GM18951 (cell line): ENCODE results near the gene TRO.

Source experiments
- POLR2A ChIP-seq: IDR thresholded peaks from 4 replicates; pipeline ENCODE4 v1.6.1; 2011; ENCODE audit warnings: mild to moderate bottlenecking; ENCODE audit not compliant: insufficient read length, insufficient read depth; ENCODE audit errors: extremely low read depth
- in situ Hi-C: fragments of 300-500 bp; cut with MboI; formaldehyde crosslinking; loops from one replicate; pipeline ENCODE4 v1.12.0; 2022; ENCODE audit warnings: low sequenced_read_pairs, mixed read lengths, inconsistent platforms; ENCODE audit not compliant: unreplicated experiment

Gene TRO, protein sequence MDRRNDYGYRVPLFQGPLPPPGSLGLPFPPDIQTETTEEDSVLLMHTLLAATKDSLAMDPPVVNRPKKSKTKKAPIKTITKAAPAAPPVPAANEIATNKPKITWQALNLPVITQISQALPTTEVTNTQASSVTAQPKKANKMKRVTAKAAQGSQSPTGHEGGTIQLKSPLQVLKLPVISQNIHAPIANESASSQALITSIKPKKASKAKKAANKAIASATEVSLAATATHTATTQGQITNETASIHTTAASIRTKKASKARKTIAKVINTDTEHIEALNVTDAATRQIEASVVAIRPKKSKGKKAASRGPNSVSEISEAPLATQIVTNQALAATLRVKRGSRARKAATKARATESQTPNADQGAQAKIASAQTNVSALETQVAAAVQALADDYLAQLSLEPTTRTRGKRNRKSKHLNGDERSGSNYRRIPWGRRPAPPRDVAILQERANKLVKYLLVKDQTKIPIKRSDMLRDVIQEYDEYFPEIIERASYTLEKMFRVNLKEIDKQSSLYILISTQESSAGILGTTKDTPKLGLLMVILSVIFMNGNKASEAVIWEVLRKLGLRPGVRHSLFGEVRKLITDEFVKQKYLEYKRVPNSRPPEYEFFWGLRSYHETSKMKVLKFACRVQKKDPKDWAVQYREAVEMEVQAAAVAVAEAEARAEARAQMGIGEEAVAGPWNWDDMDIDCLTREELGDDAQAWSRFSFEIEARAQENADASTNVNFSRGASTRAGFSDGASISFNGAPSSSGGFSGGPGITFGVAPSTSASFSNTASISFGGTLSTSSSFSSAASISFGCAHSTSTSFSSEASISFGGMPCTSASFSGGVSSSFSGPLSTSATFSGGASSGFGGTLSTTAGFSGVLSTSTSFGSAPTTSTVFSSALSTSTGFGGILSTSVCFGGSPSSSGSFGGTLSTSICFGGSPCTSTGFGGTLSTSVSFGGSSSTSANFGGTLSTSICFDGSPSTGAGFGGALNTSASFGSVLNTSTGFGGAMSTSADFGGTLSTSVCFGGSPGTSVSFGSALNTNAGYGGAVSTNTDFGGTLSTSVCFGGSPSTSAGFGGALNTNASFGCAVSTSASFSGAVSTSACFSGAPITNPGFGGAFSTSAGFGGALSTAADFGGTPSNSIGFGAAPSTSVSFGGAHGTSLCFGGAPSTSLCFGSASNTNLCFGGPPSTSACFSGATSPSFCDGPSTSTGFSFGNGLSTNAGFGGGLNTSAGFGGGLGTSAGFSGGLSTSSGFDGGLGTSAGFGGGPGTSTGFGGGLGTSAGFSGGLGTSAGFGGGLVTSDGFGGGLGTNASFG (N-terminal part only)

DNA sequence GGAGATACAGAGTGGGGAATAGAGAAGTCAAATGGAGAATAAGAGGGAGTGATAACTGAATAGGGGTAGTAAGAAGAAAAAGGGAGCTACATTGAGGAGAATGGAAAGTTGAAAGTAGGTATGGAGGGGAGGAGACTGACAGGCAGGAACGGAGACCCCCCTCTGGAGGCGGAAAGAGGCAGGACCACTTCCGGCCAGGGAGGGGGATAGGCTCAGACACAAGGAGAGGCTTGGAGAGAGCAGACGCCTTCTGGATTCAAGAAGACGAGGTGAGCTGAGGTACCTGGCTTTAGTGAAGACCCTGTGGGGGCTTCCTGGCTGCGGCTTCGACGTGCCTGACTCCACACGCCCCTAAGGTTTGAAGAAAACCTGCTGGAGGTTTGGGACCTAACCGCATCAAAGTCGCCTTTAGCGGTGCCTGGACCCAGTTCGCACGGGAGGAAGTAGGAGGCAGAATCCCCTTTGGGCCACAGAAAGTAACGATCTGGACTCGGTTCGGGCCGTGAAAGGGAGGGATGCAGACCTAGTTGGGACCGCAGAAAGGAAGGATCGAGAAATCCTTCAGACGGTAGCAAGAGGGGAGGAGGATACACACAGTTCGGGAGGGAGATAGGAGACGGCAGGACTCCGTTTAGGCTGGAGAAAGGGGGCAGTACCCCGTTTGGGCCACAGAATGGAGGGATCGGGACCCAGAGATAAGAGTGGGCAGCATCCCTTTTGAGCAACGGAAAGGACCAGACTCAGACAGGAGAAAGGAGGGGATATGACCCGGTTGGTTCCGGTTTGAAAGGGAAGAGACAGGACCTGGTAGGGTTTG lies at the start of gene TRO:
Gene TRO (plus strand): TSS at position 215 of the 817 bp plus-strand sequence. CDS start 1,423 bp downstream, outside the sequence.
- no peak for TF ChIP-seq POLR2A
- in situ Hi-C loops: no loop called here

DNA sequence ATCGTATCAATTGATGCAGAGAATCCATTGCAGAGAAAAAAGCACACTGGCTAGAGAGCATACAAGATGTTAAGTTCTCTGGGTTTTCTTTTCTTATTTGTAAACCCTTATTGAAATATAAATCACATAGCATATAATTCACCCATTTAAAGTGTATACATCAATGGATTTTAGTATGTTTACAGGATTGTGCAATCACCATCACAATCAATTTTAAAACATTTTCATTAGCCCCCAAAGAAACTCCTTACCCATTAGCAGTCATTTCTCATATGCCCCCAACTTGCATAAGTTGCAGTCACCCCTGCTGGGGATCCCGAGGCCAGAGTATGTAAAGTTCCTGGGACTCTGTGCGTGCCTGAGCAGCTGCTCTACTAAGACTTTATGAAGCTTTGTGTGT lies 34.9 kb upstream of the TRO start:
- TF ChIP-seq POLR2A: no peak
- in situ Hi-C loops: no loop called here

DNA sequence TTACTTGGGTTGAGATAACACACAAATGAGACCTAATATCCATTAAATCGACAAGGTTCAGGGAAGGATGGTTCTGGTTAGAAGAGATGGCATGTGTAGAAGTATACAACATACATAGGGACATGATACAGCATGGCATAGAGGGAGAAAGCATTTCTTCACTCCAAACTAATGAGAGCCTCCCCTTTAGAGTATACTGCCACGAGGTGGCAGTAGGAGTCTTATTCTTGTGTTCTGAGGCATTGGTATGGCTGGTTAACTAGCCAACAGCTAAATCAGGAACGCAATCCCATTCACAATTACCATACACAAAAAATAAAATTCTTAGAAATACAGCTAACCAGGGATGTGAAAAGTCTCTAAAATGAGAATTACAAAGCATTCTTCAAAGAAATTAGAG lies 29.1 kb upstream of the TRO start:
- no peak for TF ChIP-seq POLR2A
- in situ Hi-C loops: no loop called here

DNA sequence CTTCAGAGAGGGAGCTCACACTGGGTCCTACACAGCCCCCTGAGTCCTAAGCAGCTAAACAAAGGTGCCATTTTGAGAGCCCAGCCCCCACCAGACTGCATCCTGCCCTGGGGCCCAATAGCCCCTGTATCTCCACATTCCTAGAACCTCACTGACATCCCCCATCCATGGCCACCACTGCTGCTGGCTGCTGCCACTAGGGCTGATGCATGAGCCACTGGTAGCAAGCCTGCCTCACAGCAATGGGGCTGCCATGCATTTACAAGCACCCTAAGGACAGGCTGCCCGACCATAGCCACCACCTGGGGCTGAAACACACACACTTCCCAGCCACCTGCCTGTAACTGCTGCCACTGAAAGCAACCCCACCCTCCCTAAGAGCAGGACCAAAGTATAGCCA lies 26.5 kb upstream of the TRO start:
- in situ Hi-C loops: no loop called here
- TF ChIP-seq POLR2A: no peak

DNA sequence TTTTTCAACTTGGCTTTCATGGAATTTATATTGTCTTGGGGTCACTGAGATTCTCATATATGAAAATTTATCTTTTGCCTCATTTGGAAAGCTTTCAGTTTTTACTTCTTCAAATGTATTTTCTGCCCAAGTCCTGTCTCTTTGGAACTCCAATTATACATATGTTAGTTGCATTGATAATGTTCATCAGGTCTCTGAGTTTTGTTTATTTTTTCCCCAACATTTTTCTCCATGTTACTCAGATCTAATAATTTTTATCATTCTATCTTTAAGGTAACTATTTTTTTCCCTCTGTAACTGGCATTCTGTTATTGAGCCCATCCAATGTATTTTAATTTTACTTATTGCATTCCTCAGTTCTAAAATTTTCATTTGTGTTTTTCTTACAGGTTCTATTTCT lies 10.7 kb upstream of the TRO start:
- in situ Hi-C loops: no loop called here
- no peak for TF ChIP-seq POLR2A

DNA sequence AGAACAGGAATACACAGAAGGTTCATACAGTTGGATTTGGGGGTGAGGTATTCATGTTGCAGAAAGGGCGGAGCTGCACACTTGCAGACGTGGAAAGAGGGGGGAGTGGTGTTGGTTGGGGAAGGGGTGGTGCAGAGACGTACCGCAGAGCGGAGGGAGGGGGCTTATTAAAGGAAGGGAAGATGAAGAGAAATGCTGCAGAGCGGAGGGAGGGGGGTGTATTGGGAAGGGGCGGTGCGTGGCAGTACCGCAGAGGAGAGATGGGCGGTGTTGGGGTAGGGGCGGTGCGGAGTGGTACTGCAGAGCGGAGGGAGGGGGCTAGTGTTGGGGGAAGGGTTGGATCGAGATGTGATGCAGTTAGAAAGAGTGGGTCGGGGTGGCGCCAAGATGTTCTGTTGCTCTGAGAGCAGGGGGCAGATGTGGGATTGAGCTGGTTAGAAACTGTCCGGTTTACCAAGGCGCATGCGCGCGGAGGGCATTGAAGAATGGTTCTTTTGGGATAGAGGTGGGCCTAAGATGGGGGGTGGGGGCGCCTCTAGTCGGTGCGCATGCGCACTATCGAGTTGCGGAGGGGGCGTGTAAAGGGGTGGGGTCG lies 900 bp downstream of the TRO start:
- in situ Hi-C loops: no loop called here
- TF ChIP-seq POLR2A: no peak

DNA sequence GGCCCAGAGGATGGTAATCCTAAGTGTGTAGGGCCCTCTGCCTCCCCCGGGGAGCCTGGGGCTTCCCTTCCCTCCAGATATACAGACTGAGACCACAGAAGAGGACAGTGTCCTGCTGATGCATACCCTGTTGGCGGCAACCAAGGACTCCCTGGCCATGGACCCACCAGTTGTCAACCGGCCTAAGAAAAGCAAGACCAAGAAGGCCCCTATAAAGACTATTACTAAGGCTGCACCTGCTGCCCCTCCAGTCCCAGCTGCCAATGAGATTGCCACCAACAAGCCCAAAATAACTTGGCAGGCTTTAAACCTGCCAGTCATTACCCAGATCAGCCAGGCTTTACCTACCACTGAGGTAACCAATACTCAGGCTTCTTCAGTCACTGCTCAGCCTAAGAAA lies 1.9 kb downstream of the TRO start:
- in situ Hi-C loops: no loop called here
- no peak for TF ChIP-seq POLR2A

DNA sequence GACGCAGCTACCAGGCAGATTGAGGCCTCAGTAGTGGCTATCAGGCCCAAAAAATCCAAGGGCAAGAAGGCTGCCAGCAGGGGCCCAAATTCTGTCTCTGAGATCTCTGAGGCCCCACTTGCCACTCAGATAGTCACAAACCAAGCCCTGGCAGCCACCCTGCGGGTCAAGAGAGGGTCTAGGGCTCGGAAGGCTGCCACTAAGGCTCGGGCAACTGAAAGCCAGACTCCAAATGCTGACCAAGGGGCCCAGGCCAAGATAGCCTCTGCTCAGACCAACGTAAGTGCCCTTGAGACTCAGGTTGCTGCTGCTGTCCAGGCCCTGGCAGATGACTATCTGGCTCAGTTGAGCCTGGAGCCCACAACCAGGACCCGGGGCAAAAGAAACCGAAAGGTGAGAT lies 2.8 kb downstream of the TRO start:
- TF ChIP-seq POLR2A: no peak
- in situ Hi-C loops: no loop called here

DNA sequence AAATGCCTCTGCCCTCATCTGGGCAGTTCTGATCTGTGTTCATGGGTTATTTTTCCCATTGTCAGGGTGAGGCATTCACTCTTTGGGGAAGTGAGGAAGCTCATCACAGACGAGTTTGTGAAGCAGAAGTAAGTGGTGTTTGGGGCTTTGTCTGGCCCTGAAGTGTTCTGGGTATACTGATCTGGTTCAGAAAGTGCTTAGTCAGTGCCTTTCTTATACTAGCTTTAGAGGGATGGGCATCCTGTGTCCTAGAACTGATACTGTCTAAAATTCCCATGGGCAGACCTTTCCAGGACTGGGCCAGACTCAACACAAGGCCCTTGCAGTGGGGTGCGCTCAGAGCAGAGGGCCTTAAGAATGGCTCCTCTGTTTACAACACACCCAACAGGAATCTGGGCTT lies 6.4 kb downstream of the TRO start:
- TF ChIP-seq POLR2A: no peak
- in situ Hi-C loops: no loop called here

DNA sequence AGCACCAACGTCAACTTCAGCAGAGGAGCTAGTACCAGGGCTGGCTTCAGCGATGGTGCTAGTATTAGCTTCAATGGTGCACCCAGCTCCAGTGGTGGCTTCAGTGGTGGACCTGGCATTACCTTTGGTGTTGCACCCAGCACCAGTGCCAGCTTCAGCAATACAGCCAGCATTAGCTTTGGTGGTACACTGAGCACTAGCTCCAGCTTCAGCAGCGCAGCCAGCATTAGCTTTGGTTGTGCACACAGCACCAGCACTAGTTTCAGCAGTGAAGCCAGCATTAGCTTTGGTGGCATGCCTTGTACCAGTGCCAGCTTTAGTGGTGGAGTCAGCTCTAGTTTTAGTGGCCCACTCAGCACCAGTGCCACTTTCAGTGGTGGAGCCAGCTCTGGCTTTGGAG lies 8.3 kb downstream of the TRO start:
- TF ChIP-seq POLR2A: no peak
- in situ Hi-C loops: no loop called here

DNA sequence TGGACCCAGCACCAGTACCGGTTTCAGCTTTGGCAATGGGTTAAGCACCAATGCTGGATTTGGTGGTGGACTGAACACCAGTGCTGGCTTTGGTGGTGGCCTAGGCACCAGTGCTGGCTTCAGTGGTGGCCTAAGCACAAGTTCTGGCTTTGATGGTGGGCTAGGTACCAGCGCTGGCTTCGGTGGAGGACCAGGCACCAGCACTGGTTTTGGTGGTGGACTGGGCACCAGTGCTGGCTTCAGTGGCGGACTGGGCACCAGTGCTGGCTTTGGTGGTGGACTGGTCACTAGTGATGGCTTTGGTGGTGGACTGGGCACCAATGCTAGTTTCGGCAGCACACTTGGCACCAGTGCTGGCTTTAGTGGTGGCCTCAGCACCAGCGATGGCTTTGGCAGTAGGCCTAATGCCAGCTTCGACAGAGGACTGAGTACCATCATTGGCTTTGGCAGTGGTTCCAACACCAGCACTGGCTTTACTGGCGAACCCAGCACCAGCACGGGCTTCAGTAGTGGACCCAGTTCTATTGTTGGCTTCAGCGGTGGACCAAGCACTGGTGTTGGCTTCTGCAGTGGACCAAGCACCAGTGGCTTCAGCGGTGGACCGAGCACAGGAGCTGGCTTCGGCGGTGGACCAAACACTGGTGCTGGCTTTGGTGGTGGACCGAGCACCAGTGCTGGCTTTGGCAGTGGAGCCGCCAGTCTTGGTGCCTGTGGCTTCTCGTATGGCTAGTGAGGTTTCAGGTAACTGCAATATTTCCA lies 9.8 kb downstream of the TRO start:
- in situ Hi-C loops: no loop called here
- no peak for TF ChIP-seq POLR2A
